GM23338 (cell line): ENCODE measurements around the gene BICDL1. TPM values are rescaled to one million over a fixed set of nuclear protein-coding genes. Genes with fewer than 3 reads are reported as not detected.

Experiments
- ATAC-seq: fragments of 200-7000 bp; cut with Tn5 transposase; 3 replicates; pipeline ENCODE4 v1.9.1; 2020
- DNase-seq: peaks from one replicate; pipeline ENCODE4 v3.0.0-alpha.2; 2015; ENCODE audit warnings: low spot score
- H2AFZ ChIP-seq: fragments of 200-600 bp; sonication (generic); 2 replicates; pipeline ENCODE4 v1.8.0; 2016; ENCODE audit warnings: antibody characterized with exemption, mild to moderate bottlenecking, moderate library complexity
- H3F3A ChIP-seq: fragments of 200-600 bp; sonication (generic); replicated peaks from 2 replicates; pipeline ENCODE4 v1.8.0; 2017; ENCODE audit warnings: antibody characterized with exemption, mixed run types, low read depth
- H3K27ac ChIP-seq: fragments of 200-600 bp; sonication (generic); 2 replicates; pipeline ENCODE4 v1.6.1; 2016; ENCODE audit warnings: low read depth
- H3K27me3 ChIP-seq: fragments of 200-600 bp; sonication (generic); 2 replicates; pipeline ENCODE4 v1.8.0; 2016; ENCODE audit warnings: mild to moderate bottlenecking, mixed run types, moderate library complexity; ENCODE audit not compliant: insufficient read depth
- H3K36me3 ChIP-seq: fragments of 200-600 bp; sonication (generic); 2 replicates; pipeline ENCODE4 v1.8.0; 2016; ENCODE audit warnings: mild to moderate bottlenecking; ENCODE audit not compliant: insufficient read depth
- H3K4me1 ChIP-seq: fragments of 200-600 bp; sonication (generic); 2 replicates; pipeline ENCODE4 v1.8.0; 2016; ENCODE audit warnings: mild to moderate bottlenecking, moderate library complexity; ENCODE audit not compliant: insufficient read depth
- H3K4me2 ChIP-seq: fragments of 200-600 bp; sonication (generic); 2 replicates; pipeline ENCODE4 v1.7.1; 2017; ENCODE audit warnings: mixed run types
- H3K4me3 ChIP-seq: fragments of 200-600 bp; sonication (generic); 2 replicates; pipeline ENCODE4 v1.6.1; 2016; ENCODE audit warnings: mixed run types
- H3K79me2 ChIP-seq: fragments of 200-600 bp; sonication (generic); replicated peaks from 2 replicates; pipeline ENCODE4 v1.8.0; 2017; ENCODE audit warnings: mild to moderate bottlenecking; ENCODE audit not compliant: insufficient read depth
- H3K9me2 ChIP-seq: fragments of 200-600 bp; sonication (generic); 2 replicates; pipeline ENCODE4 v1.8.0; 2017; ENCODE audit not compliant: insufficient read depth
- H4K20me1 ChIP-seq: fragments of 200-600 bp; sonication (generic); replicated peaks from 2 replicates; pipeline ENCODE4 v1.8.0; 2017; ENCODE audit warnings: mild to moderate bottlenecking; ENCODE audit not compliant: insufficient read depth
- H3K27ac Mint-ChIP-seq: 2 replicates; pipeline ENCODE4 v1.8.0; 2020; ENCODE audit warnings: inconsistent platforms, mild to moderate bottlenecking, moderate library complexity, mixed read lengths
- H3K27me3 Mint-ChIP-seq: 3 replicates; pipeline ENCODE4 v1.8.0; 2022; ENCODE audit warnings: low read depth, mild to moderate bottlenecking, moderate library complexity, mixed read lengths, inconsistent platforms; ENCODE audit not compliant: insufficient read depth, poor library complexity
- H3K36me3 Mint-ChIP-seq: 3 replicates; pipeline ENCODE4 v1.8.0; 2021; ENCODE audit warnings: low read depth, mild to moderate bottlenecking, inconsistent platforms, moderate library complexity, mixed read lengths
- H3K4me1 Mint-ChIP-seq: 3 replicates; pipeline ENCODE4 v1.8.0; 2020; ENCODE audit warnings: mild to moderate bottlenecking, inconsistent platforms, mixed read lengths
- H3K4me3 Mint-ChIP-seq: 3 replicates; pipeline ENCODE4 v1.8.0; 2021; ENCODE audit warnings: moderate library complexity, mild to moderate bottlenecking, inconsistent platforms, mixed read lengths
- H3K9me3 Mint-ChIP-seq: 3 replicates; pipeline ENCODE4 v1.8.0; 2020; ENCODE audit warnings: moderate library complexity, mild to moderate bottlenecking, inconsistent platforms, mixed read lengths
- CREB1 ChIP-seq: fragments of 250-450 bp; sonication (Bioruptor Pico); IDR thresholded peaks from 2 replicates; pipeline ENCODE4 v1.5.0; 2020; ENCODE audit warnings: low read depth, mild to moderate bottlenecking, moderate library complexity
- EZH2 ChIP-seq: fragments of 200-600 bp; sonication (generic); IDR thresholded peaks from one replicate; pipeline ENCODE4 v1.8.0; 2017; ENCODE audit warnings: antibody characterized with exemption, mild to moderate bottlenecking, low read depth; ENCODE audit not compliant: unreplicated experiment
- EZH2phosphoT487 ChIP-seq: fragments of 200-600 bp; sonication (generic); IDR thresholded peaks from one replicate; pipeline ENCODE4 v1.8.1; 2018; ENCODE audit warnings: antibody characterized with exemption; ENCODE audit not compliant: unreplicated experiment
- JUNB ChIP-seq: IDR thresholded peaks from one replicate; pipeline ENCODE4 v1.6.1; 2016; ENCODE audit warnings: antibody characterized with exemption; ENCODE audit not compliant: unreplicated experiment
- NANOG ChIP-seq: IDR thresholded peaks from 2 replicates; pipeline ENCODE4 v1.6.1; 2016; ENCODE audit warnings: antibody characterized with exemption, borderline replicate concordance
- POLR2AphosphoS5 ChIP-seq: IDR thresholded peaks from 2 replicates; pipeline ENCODE4 v1.6.1; 2016; ENCODE audit warnings: antibody characterized with exemption, low read depth
- STAT1 ChIP-seq: IDR thresholded peaks from one replicate; pipeline ENCODE4 v1.6.1; 2016; ENCODE audit warnings: antibody characterized with exemption; ENCODE audit not compliant: unreplicated experiment
- ZNF331 ChIP-seq: fragments of 250-450 bp; sonication (Bioruptor Pico); IDR thresholded peaks from 2 replicates; pipeline ENCODE4 v1.5.0; 2020; ENCODE audit warnings: low read depth, mild to moderate bottlenecking, moderate library complexity
- ZNF462 ChIP-seq: fragments of 250-450 bp; sonication (Bioruptor Pico); IDR thresholded peaks from 2 replicates; pipeline ENCODE4 v1.5.0; 2020; ENCODE audit warnings: mild to moderate bottlenecking, moderate library complexity
- polyA plus RNA-seq: library from polyadenylated mRNA; unstranded; fragments of >200 nt; fragmentation: Nextera tagmentation; extraction: Ambion mirVana; gene quantifications from 2 replicates; pipeline ENCODE4 v1.2.1, GENCODE V29; 2016
- total RNA-seq: library from RNA; depleted of rRNA; stranded (reverse); fragments of >200 nt; shearing (Covaris generic); gene quantifications from 2 replicates; pipeline ENCODE4 v1.2.3, GENCODE V29; 2014
- TF ChIP-seq, protein P1 (sequence below): IDR thresholded peaks from 2 replicates; pipeline ENCODE4 v1.6.1; 2016; ENCODE audit warnings: antibody characterized with exemption

BICDL1 gene
- total and polyA plus RNA-seq, 2 experiments from 2014 or later: 14.0 to 25.7 TPM

DNA sequence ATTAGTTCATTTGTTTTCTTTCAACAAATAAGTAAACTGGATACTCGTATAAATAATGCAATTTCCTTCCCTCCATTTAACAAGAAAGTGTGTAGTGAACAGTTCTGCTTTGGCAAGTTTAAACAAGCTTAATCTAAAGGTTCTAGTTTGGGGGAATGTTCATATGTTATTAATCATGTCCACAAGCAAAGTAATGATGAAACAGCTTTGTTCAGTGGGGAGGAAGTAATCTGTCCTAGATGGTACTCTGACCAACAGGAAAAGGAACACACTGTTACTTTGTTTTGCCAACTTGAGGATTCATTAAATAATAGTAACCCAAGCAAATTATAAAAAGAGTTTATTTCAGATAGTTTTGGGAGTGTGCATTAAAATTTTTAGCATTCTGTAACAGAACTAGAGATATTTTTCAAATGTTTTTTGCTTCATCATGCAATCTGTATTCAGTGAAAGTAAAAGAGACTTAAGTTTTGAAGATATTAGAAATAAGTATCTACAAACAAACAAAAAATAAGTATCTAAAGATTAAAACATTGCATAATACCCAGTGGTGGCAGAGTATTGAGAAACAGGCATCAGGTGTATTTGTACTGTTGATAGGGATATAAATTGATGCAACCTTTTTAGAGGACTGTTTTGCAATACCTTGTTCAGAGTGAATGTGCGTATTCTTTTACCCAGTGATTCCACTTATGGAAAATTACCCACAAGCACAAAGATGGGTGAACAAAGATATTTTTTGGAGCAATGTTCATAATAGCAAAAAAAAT lies 66.4 kb downstream of the BICDL1 start:
- peak overlapping the region; percentile 56; the same call in 1 of the 2 replicates for H3K27ac Mint-ChIP-seq
- no peak overlapping the region for H3K4me3 Mint-ChIP-seq
- peaks cover 7% of the 10 kb centered on the region; the same call in 2 of the 3 replicates for H3K36me3 Mint-ChIP-seq
- DNase-seq (no peak), ATAC-seq (no peak)
- H3F3A ChIP-seq: no peaks in the 10 kb centered on the region
- H3K4me1 ChIP-seq: no peaks in the 10 kb centered on the region
- H3K27me3 ChIP-seq: no peaks in the 10 kb centered on the region
- H3K9me3 Mint-ChIP-seq: peaks cover 7% of the 10 kb centered on the region; the same call in 1 of the 3 replicates
- H3K27ac ChIP-seq: no peak overlapping the region
- no peaks in the 10 kb centered on the region for H3K36me3 ChIP-seq
- no peaks in the 10 kb centered on the region for H3K79me2 ChIP-seq
- H3K9me2 ChIP-seq: no peaks in the 10 kb centered on the region
- no peak overlapping the region for H2AFZ ChIP-seq
- no peaks in the 10 kb centered on the region for H4K20me1 ChIP-seq
- TF ChIP-seq EZH2phosphoT487 (no peak), NANOG (no peak)
- TF ChIP-seq, protein P1, sequence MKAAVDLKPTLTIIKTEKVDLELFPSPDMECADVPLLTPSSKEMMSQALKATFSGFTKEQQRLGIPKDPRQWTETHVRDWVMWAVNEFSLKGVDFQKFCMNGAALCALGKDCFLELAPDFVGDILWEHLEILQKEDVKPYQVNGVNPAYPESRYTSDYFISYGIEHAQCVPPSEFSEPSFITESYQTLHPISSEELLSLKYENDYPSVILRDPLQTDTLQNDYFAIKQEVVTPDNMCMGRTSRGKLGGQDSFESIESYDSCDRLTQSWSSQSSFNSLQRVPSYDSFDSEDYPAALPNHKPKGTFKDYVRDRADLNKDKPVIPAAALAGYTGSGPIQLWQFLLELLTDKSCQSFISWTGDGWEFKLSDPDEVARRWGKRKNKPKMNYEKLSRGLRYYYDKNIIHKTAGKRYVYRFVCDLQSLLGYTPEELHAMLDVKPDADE: no peak
- no peak overlapping the region for H3K4me2 ChIP-seq
- H3K4me3 ChIP-seq: no peak overlapping the region
- H3K27me3 Mint-ChIP-seq: peaks cover 2% of the 10 kb centered on the region
- peaks cover 2% of the 10 kb centered on the region; the same call in 1 of the 3 replicates for H3K4me1 Mint-ChIP-seq

GRCh38 chr12:120056739-120057138 lies 67.7 kb downstream of the BICDL1 start:
- Histone ChIP-seq H3K4me2 (no peak overlapping the region), H4K20me1 (no peaks in the 10 kb centered on the region; the same call in 1 of the 2 replicates), H3F3A (no peaks in the 10 kb centered on the region), H2AFZ (no peak overlapping the region), H3K36me3 (no peaks in the 10 kb centered on the region), H3K4me3 (no peak overlapping the region), H3K27ac (no peak overlapping the region), H3K79me2 (no peaks in the 10 kb centered on the region), H3K9me2 (no peaks in the 10 kb centered on the region), H3K27me3 (no peaks in the 10 kb centered on the region), H3K4me1 (no peaks in the 10 kb centered on the region)
- Mint-ChIP-seq H3K4me3 (no peak overlapping the region), H3K27ac (no peak overlapping the region), H3K27me3 (peaks cover 2% of the 10 kb centered on the region), H3K36me3 (peaks cover 5% of the 10 kb centered on the region; the same call in 2 of the 3 replicates), H3K4me1 (peaks cover 2% of the 10 kb centered on the region; the same call in 1 of the 3 replicates), H3K9me3 (peaks cover 4% of the 10 kb centered on the region; the same call in 1 of the 3 replicates)
- no peak for ATAC-seq
- no peak for DNase-seq
- TF ChIP-seq CREB1 (CRISPR knock-in tag) (no peak), STAT1 (no peak), ZNF462 (CRISPR knock-in tag) (no peak), JUNB (no peak), EZH2phosphoT487 (no peak), POLR2AphosphoS5 (no peak), ZNF331 (no peak), NANOG (no peak), EZH2 (no peak)
- TF ChIP-seq, protein P1: no peak
